ENCODE measurements around the gene OR2A1.
"Not testable (repeated sequence)": the region's sequence is repeated elsewhere in the genome, so short reads cannot be mapped to it uniquely, and the experiment has no call there.

Gene OR2A1

GRCh38 chr7:144325868-144326267, 13.6 kb downstream of the OR2A1 start:
- DNase-seq (ENCODE audit: low read depth in 2 of 2), result not testable (repeated sequence)

GRCh38 chr7:144330044-144330443, 17.8 kb downstream of the OR2A1 start:
- DNase-seq (ENCODE audit: low read depth in 2 of 2), result not testable (repeated sequence)

GRCh38 chr7:144331221-144331995, 19.2 kb downstream of the OR2A1 start:
- not testable (repeated sequence) for DNase-seq (ENCODE audit: low read depth in 2 of 2)

- not testable (repeated sequence) for DNase-seq (ENCODE audit: low read depth in 2 of 2)
These were observed 19.7 kb downstream of the OR2A1 start for GRCh38 chr7:144331996-144332288.

GRCh38 chr7:144348625-144349024, 36.4 kb downstream of the OR2A1 start:
- not testable (repeated sequence) for DNase-seq (ENCODE audit: low read depth in 2 of 2)

GRCh38 chr7:144351667-144352066, 39.4 kb downstream of the OR2A1 start:
- not testable (repeated sequence) for DNase-seq (ENCODE audit: low read depth in 2 of 2)

- DNase-seq (ENCODE audit: low read depth in 2 of 2), result not testable (repeated sequence)
These were observed 43.1 kb downstream of the OR2A1 start, which contains the start of gene ARHGEF5 for GRCh38 chr7:144355176-144355822. Gene ARHGEF5, plus strand, starts transcription at chr7:144355402. Its CDS starts 7,268 bp downstream, at chr7:144362670.

- not testable (repeated sequence) for DNase-seq (ENCODE audit: low read depth in 2 of 2)
These were observed 44.0 kb downstream of the OR2A1 start for GRCh38 chr7:144356185-144356584.

- DNase-seq (ENCODE audit: low read depth in 2 of 2), result not testable (repeated sequence)
These were observed 44.6 kb downstream of the OR2A1 start for GRCh38 chr7:144356860-144357259.

GRCh38 chr7:144362061-144362460, 49.8 kb downstream of the OR2A1 start:
- DNase-seq (ENCODE audit: low read depth in 2 of 2), result not testable (repeated sequence)

GRCh38 chr7:144365523-144365922, 53.3 kb downstream of the OR2A1 start:
- DNase-seq (ENCODE audit: low read depth in 2 of 2), result not testable (repeated sequence)

- not testable (repeated sequence) for DNase-seq (ENCODE audit: low read depth in 2 of 2)
These were observed 55.0 kb downstream of the OR2A1 start for GRCh38 chr7:144367250-144367649.

- not testable (repeated sequence) for DNase-seq (ENCODE audit: low read depth in 2 of 2)
These were observed 57.0 kb downstream of the OR2A1 start for GRCh38 chr7:144369221-144369620.

Data from stimulated activated CD8-positive, alpha-beta memory T cell treated with anti-CD3 and anti-CD28 coated beads, Interleukin-7, amount 100 ng/mL, for 4 hours (primary cell).